CD4-positive, CD25-positive, alpha-beta regulatory T cell (primary cell): Measurements from ENCODE around the gene SETD1B. TPM values are rescaled to one million over a fixed set of nuclear protein-coding genes. Genes with fewer than 3 reads are reported as not detected.

Experiments used
- polyA plus RNA-seq, 4 donors: library from polyadenylated mRNA; unstranded; fragments of 300-500 nt; fragmentation: Illumina TruSeq; gene quantifications; one replicate each; pipeline ENCODE4 v1.2.3, GENCODE V29; 2021
- total RNA-seq: library from RNA; stranded (reverse); gene quantifications from one replicate; pipeline ENCODE4 v1.2.3, GENCODE V29; 2022

SETD1B gene
- total and polyA plus RNA-seq, 5 donors from 2014 or later = 1.2 to 118 (median 1.8) TPM

Other genes starting within 250 kb of the SETD1B start
- 128 TPM for gene KDM2B, start 223.0 kb upstream of the SETD1B start, total RNA-seq
- gene KDM2B, start 223.0 kb upstream of the SETD1B start, polyA plus RNA-seq = 10 to 100 TPM in 3 of 4 donors, 1 to 10 TPM in 1; 9.4 to 12.2 (median 11.0) TPM
- gene ORAI1, start 177.5 kb upstream of the SETD1B start, total RNA-seq = 53.5 TPM
- 100 to 1,000 TPM; 142 to 181 (median 173) TPM for gene ORAI1, start 177.5 kb upstream of the SETD1B start, polyA plus RNA-seq
- 5.6 TPM for gene MORN3, start 134.4 kb upstream of the SETD1B start, total RNA-seq
- 1 to 10 TPM; 2.3 to 7.3 (median 4.9) TPM for gene MORN3, start 134.4 kb upstream of the SETD1B start, polyA plus RNA-seq
- 7.5 TPM for gene TMEM120B, start 91.3 kb upstream of the SETD1B start, total RNA-seq
- gene TMEM120B, start 91.3 kb upstream of the SETD1B start, polyA plus RNA-seq = 1 to 10 TPM; 2.6 to 4.5 (median 2.7) TPM
- 149 TPM for gene RHOF, start 10.3 kb upstream of the SETD1B start, total RNA-seq
- gene RHOF, start 10.3 kb upstream of the SETD1B start, polyA plus RNA-seq = 100 to 1,000 TPM in 1 of 4 donors, 10 to 100 TPM in 3; 80.4 to 100 (median 92.0) TPM
- gene HPD, start 54.9 kb downstream of the SETD1B start, total RNA-seq = not detected
- gene HPD, start 54.9 kb downstream of the SETD1B start, polyA plus RNA-seq = not detected
- 52.9 TPM for gene PSMD9, start 84.8 kb downstream of the SETD1B start, total RNA-seq
- gene PSMD9, start 84.8 kb downstream of the SETD1B start, polyA plus RNA-seq = 100 to 1,000 TPM in 1 of 4 donors, 10 to 100 TPM in 3; 75.2 to 106 (median 90.9) TPM
- gene CFAP251, start 114.6 kb downstream of the SETD1B start, total RNA-seq = 0.96 TPM
- under 1 TPM in 1 of 4 donors, not detected in 3; 0.05 TPM for gene CFAP251, start 114.6 kb downstream of the SETD1B start, polyA plus RNA-seq
- 2.0 TPM for gene BCL7A, start 217.9 kb downstream of the SETD1B start, total RNA-seq
- under 1 TPM; 0.35 to 0.98 (median 0.53) TPM for gene BCL7A, start 217.9 kb downstream of the SETD1B start, polyA plus RNA-seq